Stimulated activated CD4-positive, alpha-beta T cell treated with anti-CD3 and anti-CD28 coated beads, Interleukin-4, amount 100 ng/mL, for 48 hours (primary cell): ENCODE measurements around the gene PEX12.
"Not testable (repeated sequence)": the region's sequence is repeated elsewhere in the genome, so short reads cannot be mapped to it uniquely, and the experiment has no call there.

Experiments
- DNase-seq, 2 donors: peaks; one replicate each; pipeline ENCODE4 v3.0.0-alpha.2; 2020; ENCODE audit warnings: low read depth in 2 of 2

PEX12 gene

DNA sequence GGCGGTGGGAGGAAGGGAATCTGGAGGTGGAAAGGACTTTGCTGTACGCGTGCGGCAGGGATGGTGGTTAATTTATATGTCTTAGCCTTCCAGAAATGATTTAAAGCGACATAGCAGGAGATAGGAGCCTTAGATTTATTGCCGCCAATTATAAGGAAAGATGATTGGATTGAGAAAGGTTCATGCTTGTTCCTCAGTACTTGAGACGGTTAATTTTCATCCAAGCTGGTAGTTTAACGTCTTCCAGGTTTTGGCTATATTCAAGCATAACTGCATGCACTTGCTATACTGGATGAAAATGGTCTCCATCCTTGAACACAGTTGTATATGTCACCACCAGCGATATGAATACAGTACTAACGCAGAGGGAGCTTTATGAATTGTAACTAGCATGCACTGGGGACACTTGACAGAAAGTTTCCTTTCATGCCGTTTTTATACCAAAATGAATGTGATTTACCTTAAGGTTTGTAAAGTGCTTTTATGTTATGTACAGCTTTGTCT, 610 bp upstream of the PEX12 start:
- DNase-seq = no peak

DNA sequence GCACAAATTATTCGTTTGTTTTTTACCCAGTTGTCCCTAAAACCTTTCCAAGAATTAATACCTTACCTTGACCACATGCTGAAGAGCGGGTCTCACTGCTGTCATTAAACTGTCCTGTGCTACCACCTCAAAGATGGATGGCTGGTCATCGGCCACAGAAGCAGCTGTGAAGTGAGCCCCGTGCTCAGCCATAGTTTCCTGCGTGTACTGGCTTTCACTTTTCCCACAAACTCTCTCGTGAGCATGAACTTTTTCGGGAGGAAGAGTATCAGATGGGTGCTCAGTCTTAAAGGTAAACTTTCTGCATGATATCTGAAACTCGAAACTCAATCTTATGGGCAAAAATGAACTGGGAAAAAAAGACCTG, 558 bp downstream of the PEX12 start:
- no peak for DNase-seq

DNA sequence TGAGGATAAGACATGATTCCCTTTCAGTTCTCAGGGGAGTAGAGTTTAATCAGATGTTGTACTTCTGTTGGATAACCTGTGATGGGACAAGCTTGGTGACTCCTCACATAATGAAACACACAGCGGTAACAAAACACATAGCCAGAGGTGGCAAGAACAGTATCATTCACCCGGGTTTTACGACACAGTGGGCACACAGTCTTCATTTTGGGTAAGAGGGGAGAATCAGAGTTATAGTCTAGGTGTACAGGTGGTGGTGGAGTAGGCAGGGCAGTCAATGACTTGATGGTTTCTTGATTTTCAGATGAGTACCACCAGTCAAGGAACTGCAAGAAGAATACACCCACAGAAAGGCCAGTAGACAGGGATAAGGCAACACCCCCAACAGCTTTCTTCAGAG, 2.6 kb downstream of the PEX12 start:
- DNase-seq = no peak

DNA sequence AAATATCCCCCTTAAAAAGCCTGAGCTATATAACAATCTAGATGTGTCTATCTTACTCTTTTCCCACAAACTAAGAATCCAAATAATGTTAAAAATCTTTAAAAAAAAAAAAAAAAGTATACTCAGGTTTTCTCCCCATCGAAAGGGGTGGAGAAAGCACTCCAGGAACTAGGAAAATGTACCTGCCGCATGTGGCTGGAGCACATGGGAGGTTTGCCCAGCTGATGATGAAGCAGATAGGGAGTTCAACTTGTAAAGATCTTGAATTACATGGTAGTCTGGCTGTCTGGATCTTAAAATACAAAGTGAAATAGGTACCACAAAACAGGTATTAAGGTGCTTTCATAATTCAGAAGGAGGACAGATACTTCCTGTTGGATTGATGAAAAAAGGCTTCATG, 9.0 kb downstream of the PEX12 start:
- DNase-seq = no peak

DNA sequence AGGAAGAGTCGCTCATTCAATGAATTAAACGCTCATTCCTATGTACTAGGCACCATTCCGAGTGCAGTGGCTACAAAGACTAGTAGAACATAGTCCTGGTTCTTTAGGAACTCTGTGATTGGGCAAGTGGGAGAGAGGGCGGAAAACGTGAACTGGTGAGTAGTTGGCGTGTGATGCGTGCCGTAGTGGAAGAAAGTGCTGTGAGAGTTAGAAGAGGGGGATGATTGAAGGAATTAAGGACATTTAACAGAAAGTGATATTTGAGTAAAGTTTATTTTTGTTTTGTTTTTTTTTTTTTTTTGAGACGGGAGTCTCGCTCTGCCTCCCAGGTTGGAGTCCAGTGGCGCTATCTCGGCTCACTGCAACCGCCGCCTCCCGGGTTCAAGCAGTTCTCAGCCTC, 9.8 kb downstream of the PEX12 start:
- peak; percentile 22 to 26 for DNase-seq

DNA sequence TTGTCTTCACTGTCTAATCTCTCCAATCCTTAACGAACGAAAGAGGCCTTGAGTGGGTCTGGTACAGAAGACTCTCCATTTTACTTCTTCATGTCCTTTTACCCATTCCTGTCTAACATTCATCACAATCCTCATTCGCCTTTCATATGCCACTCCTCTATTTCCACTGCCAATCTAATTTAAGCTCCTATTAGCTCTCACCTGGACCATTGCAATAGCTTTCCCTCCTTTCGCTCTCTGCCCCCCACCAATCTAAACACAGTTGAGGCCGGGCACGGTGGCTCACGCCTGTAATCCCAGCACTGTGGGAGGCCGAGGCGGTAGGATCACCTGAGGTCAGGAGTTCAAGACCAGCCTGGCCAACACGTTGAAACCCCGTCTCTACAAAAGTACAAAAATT, 11.4 kb downstream of the PEX12 start:
- no peak for DNase-seq

DNA sequence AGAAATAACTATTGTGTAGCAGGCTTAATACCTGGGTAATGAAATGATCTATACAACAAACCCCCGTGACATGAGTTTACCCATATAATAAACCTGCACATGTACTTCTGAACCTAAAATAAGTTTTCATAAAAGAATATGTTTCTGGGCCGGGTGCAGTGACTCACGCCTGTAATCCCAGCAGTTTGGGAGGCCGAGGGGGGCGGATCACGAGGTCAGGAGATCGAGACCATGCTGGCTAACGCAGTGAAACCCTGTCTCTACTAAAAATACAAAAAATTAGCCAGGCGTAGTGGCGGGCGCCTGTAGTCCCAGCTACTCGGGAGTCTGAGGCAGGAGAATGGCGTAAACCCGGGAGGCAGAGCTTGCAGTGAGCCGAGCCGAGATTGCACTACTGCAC, 15.2 kb downstream of the PEX12 start:
- DNase-seq = not testable (repeated sequence)

DNA sequence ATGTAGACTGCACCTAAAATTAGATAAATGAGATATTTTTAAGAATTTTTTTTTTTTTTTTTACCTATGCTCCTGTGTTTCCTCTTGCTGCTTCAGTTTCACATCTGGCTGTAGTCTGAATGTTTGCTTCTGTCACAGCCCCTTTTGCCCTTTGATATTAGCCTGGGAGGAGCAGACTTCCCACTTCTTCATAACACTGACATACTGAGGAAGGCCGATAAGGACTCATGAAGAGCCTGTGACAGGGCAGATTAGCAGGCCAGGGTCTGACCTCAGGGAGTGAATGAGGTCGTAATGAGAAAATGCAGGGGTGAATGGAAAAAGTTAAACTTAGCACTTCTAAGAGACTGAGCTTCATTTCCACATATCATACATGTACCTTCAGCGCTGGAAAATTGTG, 17.7 kb downstream of the PEX12 start, which contains the start of gene SLFN14:
SLFN14 (minus strand) TSS at position 117 of the 400 bp plus-strand sequence. CDS start 2,757 bp downstream, outside the sequence.
- DNase-seq = no peak

DNA sequence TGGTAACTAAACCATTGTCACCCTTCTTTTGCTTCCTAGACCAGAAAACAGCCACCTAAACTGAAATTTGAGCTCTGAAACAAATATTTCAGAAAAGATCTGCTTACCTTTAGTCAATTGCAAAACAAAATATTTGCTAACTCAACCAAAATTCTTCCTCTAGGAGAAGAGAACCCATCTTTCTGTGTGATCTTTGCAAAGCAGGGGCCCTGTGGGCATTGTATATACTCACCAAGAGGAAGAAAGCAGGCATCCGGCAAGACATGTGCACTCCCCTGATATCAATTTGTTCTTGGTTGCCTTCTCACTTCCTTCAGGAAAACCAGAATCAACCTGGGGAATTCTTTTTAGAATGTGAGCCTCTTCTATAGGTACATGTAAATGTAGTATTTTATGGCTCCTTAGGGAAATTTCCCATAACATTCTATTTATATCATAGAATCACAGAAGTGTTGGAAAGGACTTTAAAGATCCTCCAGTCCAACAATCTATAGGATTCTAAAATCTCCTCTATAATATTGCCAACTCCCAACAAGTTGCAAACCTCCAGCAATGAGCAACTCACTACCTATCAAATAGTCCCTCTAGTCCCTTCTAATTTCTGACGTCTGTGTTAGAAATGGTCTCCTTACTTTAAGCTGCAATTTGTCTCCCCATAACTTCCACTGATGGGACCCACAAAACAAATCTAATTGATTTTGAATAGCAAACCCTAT, 18.7 kb downstream of the PEX12 start:
- DNase-seq = no peak

DNA sequence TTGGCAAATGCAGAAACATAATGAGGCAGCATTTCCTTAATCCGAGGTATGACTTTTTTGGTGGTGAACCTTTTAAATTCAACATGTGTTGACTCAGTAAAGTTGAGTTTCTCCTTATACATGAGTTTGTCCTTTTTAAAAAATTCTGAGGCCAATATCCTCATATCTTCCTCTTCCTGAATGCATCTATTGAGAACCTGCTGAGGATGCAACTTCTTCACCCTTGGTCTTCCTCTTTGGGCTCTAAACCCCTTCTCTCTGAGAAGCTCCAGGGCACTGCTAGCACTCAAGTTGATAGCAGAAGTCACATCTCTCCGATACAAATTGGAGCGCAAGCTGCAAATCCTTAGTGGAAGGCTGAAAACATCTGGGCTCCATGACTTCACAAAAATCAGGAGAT, 21.0 kb downstream of the PEX12 start:
- no peak for DNase-seq

DNA sequence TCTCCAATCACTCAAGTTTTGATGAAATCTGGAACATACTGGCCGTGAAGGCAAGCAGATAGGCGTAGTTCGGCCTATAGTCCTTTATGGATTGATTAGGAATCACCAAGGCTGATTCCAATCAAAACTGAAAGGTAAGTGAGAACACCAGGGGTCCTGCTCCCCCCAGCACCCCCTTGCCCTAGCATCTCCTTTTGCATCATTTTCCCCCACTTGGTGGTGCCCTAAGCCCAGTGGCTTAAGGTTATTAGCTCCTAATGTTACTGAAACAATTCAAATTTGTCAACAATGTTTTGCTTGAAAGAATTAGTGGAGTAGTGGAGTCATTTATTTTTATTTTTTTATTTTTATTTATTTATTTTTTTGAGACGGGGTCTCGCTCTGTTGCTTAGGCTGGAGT, 22.7 kb downstream of the PEX12 start:
- no peak for DNase-seq

DNA sequence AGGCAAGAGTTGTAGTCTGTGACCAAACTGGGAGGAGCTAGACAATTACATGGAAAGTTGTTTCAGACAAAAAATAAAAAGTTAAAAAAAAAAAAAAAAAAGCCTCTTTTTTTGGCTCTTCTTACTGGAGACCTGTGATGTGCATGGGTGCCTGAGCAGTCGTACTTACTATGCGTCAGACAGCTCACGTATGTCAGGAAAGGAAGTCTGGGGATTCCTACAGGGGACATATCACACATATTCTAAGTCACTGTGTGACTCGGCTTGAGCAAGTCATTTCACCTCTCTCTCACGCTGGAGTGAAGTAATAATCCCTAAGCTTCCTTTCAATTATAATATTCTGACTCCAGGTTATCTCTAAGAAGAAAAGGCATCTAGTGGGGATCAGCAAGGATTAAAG, 23.7 kb downstream of the PEX12 start:
- DNase-seq = no peak

DNA sequence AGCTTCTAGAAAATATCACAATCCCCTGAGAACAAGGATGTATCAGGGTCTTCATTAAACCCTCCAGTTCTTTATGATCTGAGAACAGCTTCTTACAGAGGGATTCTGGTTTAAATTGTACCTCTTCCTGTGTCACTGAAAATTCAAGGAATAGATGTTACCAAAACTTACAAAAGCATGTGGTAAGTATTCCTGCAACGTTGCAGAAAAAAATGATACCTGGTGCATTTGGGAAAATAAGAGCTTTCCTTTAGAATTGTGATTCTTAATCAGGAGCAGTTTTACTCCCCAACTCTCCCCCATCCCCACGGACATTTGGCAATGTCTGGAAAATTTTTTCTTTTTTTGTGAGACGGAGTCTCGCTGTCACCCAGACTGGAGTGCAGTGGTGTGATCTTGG, 25.1 kb downstream of the PEX12 start:
- no peak for DNase-seq

DNA sequence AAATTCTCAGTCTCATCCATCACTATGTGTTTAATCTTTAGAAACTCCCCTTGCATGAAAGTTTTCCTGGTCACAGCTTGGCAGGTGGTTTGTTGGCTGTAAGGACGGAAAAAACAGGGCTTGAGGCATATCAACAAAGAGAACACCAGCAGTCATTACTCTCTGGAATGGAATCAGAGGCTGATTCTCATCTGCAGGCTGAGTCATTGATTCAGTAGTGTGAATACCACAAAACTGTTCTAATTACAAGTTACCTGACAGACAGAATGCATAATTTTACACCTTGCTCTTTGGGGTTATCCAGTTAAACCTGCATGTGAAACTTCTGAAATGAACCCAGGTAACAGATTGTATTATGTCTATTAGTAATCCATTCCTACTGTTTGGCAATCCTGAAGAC, 29.4 kb downstream of the PEX12 start:
- DNase-seq = no peak

DNA sequence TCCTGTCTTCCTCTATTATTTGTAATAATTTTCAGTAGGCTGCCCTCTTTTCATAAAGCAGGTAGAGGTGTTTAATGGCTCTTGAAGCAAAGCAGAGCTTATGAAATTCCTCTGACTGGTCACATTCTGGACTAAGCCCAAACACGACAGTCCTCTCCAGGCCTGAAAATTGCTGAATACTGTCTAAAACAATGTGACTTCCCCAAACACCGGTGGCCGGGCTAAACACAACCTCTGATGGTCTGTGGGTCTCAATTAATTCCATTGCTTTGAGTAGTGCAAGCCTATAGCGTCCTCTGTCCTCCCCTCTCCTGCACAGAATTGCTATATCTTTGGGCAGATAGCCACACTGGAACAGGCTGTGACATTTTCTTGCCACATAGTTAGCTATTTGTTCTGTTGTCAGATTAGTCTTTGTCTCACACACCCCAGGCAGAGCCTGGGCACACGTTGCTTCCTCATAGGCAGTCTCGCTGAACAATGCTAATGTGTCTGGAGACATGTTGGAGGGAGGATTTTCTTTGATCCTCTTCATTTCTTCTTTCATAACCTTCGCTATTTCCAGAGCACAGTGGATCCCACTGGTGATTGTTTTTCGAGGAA, 30.1 kb downstream of the PEX12 start:
- DNase-seq = no peak

DNA sequence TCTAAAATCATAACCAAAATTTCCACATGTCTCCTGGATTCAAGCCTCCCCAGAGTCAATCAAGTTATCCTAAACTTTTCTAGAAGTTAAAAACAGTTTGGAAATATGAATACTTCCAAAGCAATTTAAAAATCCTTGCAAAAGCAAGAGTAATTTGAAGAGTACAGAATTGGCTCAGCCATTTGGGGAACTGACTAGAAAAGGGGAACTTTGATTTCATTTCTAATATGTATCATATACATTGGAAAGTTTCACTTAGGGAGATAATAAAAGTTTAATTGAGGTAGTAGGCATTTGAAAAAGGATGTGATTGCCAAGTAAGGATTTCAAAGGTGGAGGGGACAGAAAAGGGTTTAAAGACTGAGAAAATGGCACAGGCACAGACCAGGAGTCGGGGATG, 31.9 kb downstream of the PEX12 start:
- DNase-seq = no peak

DNA sequence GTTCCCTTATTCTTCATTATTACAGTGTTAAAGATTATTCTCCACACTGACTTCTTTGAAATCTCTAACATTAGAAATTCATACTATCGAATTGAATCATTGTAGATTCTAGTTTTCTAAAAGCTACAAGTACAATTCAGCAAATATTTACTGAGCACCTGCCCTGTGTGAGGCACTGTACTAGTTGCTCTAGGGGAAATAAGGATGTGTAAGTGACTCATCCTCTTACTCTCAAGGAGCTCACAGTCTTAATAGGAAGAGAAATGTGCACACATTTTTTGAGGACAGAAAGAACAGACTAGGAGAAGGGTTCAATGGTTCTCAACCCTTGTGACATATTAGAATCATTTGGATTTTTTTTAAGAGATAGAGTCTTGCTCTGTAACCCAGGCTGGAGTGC, 33.2 kb downstream of the PEX12 start:
- DNase-seq = no peak

DNA sequence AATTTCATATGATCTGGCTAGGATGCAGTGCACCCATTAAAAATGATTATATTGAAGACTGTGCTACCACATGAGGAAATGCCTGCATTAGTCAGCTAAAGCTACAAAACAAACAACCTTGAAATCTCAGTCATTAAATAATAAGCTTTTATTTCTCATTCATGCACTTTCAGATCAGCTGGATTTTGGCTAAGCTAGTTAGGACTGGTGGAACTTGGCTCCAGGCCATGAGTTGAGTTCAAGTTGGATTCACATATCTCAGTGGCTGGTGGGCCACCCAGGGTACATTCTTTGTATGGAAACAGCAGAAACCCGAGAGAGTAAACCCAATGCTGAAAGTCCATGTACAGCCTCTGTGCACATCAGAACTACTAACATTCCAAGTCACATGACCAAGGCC, 34.5 kb downstream of the PEX12 start:
- DNase-seq = no peak

DNA sequence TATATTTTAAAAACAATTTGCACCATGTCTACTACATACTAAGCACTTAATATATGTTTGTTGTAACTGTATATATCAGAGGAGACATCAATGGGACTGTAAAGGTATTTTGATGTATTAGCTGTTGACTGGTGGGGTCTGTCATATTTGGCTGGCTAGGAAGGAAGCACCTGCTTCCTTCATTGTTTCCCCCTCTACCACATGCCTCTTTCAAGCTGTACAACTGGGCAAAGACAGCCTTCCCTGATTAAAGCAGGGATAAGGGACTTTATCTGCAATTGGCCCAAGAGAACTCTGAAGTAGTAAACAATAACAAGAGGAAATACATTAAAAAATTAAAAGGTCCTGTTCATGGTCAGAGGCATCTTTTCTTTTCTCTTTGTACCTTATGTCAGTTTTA, 35.4 kb downstream of the PEX12 start:
- no peak for DNase-seq

DNA sequence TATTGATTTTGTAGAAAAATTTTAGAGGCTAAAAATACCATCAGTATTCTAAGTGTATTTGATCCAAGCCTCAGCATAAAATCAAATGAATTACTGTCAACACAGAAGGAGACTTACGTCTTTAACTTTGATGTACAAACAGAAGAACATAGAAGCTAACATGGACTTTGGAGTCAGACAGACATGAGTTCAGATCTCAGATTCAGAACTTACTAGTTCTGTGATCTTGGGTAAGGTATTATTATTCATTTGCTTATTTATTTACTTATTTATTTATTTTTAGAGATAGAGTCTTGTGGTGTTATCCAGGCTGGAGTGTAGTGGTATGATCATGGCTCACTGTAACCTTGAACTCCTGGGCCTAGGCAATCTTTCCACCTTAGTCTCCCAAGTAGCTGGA, 36.9 kb downstream of the PEX12 start:
- DNase-seq = no peak

DNA sequence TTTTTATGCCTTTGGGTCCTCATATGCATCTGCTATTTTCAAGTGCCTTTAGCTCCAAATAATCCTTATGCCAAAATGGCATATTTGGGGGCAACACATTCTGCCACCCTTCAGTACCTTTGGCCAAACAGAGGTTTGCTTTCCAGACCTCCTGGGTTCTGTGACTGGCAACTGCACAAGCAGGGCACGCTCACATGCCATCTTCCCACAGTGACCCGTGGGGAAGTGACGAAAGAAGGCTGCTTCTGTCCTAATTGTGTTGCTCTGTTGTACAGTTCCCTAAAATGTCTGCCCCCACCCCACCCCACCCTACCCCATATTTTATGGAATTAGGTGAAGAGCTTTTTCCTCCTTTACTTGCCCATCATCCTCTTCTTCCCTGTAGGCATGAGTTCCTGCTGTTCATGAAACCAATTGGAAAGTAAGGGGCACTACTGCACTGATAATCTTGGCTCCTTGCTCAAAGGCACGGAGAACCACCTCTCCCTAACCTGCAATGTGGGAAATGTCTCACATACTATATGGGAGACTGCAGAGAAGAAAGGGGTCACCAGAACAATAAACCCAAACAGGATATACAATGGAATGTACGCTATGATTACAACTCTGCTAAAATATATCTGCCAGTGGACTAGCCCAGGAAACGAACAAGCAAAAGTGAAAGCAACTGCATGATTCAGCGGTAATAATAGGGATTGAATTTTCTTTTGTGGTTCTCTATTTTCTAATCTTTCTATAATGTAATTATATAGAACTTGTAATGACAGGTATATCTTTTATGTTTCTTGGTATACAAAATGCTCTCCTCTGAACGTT, 37.6 kb downstream of the PEX12 start:
- peak in 1 of 2 donors; percentile 29 for DNase-seq

DNA sequence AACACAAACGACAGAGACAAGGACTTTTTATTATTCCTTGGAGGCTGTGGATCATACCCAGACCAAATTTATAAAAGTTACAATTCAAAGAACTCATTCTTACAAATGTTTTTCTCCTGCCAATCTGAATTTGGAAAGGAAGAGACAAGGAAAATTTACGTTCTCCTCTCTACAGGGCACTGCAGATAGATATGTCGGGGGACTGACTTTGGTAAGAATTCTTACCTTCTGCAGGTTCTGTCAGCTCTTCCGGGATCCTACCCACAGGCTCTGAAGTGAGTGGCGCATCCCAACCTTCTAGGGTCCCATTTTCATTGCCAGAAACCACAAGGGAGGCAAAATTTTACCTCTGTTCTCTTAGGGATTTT, 38.7 kb downstream of the PEX12 start:
- DNase-seq = no peak

DNA sequence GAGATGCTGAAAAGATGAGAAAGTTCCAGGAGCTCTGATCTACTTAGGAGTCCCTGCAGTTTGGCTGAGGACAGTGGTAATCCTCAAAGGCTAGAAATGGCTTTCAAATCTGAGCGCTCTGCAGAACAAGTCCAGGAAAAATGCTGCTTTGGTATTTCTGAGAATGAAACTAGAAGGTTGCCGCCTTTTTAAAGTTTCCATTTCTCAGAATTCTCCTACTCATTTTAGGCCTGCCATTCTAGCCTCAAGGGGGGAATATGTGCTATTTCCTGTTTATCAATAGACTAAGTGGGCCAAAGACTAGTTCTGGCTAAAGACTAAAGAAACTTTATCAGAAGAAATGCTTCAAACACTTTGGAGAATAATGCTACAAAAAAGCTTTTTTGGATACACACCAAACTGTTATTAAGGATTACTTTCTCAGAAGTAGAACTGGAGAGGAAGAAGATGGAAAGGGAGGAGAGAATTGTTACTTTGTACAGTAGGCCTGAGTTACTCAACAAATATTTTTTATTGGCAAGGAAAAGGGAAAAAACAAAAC, 40.7 kb downstream of the PEX12 start, which contains the start of gene SLFN12L:
SLFN12L (minus strand) TSS at position 78 of the 541 bp plus-strand sequence. CDS start 15,314 bp downstream, outside the sequence.
- DNase-seq = no peak
